GM21576 (cell line): ENCODE results near the gene PPP1R9A.

ENCODE experiments used
- ATAC-seq: cut with Tn5 transposase; IDR thresholded peaks from one replicate; pipeline ENCODE4 v1.9.1; 2021; ENCODE audit warnings: mild to moderate bottlenecking, moderate library complexity; ENCODE audit not compliant: unreplicated experiment

PPP1R9A gene

DNA sequence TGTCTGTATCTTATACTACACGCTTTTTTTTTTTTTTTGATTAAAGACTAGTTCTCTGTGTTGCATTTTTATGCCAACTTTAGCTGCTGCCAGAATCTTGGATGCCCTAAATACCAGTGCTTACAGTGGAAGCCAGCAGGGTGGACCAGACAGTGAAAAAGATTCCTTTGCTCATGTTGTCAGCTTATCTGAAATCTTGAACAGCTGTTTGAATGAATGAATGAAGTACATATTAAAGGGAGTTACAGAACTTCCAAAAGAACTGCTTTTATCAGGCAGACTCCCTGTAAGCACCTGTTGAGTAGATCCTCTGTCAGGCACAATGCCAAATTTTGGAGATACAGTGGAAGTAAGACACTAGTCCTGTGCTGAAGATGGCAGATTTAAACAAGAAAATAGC is 184.9 kb downstream of the PPP1R9A start:
- no peak for ATAC-seq

GRCh38 chr7:95095259-95095965 is 188.0 kb downstream of the PPP1R9A start:
- no peak for ATAC-seq

DNA sequence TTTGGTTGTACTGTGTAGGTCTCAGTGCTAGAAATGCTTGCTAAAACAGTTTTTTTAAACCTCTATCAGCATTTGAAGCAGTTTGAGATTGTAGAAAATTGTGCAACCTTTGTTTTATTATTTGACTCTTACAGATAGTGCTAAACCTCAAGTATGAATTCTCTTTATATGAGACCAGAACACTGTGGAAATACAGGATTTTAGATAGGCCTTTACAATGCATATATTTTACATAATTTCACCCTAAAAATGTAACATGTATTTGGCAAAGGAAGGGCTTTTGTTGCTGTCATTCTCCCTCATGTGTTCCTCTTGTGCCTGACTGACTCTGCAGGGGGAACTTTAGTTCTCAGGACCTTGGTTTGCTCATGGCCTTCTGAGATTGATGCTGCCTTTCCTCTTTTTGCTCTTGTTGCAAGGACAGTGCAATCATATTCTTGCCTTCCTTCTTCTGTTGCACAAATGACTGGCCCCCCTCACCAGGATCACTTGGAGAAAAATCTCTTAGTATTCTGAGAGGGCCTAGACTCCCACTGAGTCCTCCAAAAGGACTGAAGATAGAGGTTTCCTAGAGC is 188.7 kb downstream of the PPP1R9A start:
- no peak for ATAC-seq

DNA sequence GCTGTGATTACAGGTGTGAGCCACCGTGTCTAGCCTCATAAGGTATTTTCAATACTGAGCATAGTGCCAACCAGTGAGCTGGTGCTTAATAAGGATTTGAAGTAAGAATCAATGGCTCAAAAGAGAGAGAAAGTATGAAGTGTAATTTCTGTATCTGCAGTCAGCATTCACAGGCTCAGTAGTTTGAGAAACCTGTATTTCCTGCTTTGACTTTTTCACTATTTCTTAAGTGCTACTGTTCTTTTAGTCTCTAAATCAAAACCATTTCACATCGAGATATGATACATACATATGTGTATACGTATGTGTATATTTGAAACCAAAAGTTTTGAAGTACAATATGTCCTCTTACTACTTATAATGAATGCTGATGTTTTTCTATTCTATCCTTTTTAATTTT is 189.9 kb downstream of the PPP1R9A start:
- no peak for ATAC-seq

DNA sequence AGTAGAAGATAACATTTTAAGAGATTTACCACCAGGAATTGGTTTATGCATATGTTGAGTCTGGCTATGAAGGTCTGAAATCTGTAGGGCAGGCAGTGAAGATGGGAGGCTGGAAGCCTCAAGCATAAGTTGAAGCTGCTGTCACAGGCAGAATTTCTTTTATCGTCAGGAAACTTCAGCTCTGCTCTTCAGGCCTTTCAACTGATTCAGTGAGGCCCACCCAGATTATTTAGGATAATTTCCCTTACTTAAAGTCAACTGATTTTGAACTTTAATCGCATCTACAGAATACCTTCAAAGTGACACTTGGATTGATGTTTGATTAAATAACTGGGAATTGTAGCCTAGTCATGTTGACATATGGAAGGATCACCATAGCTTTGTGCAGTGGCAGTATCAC is 190.5 kb downstream of the PPP1R9A start:
- ATAC-seq = no peak

DNA sequence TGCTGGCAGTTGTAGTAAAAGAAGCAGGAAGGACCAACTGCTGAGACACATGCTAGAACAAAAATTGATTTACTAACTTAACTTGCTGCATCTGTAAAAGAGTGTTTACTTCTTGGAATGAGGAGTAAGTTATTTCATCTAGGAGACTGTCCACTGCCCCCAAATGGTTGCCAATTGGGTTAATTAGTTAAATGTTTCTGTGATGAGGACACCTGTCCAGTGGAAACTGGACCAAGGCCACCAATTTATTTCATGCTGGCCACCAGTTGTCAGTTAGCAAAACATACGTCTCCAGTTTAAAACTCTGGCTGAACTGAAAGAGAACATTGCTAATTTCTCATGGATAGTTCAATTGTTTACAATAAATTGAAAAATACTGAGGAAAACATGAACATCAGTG is 191.7 kb downstream of the PPP1R9A start:
- ATAC-seq = no peak

- ATAC-seq = no peak
These were observed 194.0 kb downstream of the PPP1R9A start for GRCh38 chr7:95101422-95101821.

- no peak for ATAC-seq
These were observed 195.3 kb downstream of the PPP1R9A start for GRCh38 chr7:95102662-95103061.

GRCh38 chr7:95104739-95105138 is 197.3 kb downstream of the PPP1R9A start:
- ATAC-seq = no peak

GRCh38 chr7:95105627-95106026 is 198.2 kb downstream of the PPP1R9A start:
- no peak for ATAC-seq

GRCh38 chr7:95106401-95106800 is 199.0 kb downstream of the PPP1R9A start:
- ATAC-seq = no peak

DNA sequence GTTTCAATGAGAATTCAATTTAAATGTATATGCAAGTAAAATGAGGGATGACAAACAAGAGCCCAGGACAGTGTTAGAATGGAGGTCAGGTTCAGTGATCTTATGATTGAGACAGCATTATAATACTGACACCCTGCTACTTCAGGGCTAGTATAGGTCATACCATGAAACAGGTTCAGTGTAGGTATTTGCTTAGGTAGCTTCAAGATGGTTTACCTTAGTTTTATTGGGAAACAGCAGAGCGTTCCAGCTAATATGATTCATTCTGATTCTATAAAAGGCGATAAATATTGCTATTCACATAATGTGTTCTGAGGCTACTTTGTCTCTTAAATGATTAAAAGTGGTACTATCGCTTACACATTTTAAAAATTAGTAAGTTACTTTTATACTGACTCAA is 203.3 kb downstream of the PPP1R9A start:
- ATAC-seq = no peak

DNA sequence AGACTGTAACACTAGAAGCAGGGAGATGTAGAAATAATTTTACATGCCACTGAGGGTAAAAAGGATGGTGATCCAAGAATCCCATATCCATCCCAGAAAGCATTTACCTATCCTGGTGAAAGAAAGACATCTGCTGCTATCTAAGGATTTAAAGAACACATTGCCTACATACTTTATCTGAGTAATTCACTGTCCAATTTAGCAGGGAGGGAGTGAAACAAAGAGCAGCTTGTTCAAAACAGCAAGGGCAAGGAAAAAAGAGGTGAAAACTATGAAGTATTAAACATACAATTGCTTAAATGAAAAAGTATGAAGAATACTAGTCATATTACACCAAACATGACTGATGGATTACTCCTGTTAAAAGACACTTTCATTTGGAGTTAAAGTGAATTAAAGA is 206.2 kb downstream of the PPP1R9A start:
- no peak for ATAC-seq

- no peak for ATAC-seq
These were observed 218.8 kb downstream of the PPP1R9A start for GRCh38 chr7:95126053-95126709.

GRCh38 chr7:95132500-95132899 is 225.1 kb downstream of the PPP1R9A start:
- no peak for ATAC-seq

- ATAC-seq = no peak
These were observed 232.5 kb downstream of the PPP1R9A start for GRCh38 chr7:95139922-95140321.

DNA sequence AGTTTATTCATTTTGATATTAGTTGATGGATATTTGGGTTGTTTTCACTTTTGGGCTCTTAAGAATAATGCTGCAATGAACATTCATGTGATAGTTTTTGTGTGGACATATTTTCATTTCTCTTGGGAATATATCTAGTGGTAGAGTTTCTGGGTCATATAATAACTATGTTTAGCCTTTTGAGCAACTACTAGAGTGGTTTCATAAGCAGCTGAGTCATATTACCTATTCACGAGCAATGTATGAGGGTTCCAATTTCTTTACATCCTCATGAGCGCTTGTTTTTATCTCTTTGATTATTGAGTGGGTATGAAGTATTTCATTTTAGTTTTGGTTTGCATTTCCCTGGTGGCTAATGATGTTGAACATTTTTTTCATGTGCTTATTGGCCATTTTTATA is 234.4 kb downstream of the PPP1R9A start:
- ATAC-seq = no peak

DNA sequence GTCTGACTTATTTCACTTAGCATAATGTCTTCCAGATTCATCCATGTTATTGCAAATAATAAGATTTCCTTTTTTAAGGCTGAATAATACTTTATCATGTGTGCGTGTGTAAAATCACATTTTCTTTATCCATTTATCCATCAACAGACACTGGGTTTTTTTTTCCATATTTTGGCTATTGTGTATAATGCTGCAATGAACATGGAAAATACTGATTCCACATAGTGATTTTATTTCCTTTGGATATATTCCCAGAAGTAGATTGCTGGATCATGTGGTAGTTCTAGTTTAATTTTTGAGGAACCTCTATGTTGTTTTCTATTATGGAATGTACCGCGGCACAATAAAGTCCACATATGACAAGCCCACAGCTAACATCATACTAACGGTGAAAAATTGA is 236.9 kb downstream of the PPP1R9A start:
- no peak for ATAC-seq

DNA sequence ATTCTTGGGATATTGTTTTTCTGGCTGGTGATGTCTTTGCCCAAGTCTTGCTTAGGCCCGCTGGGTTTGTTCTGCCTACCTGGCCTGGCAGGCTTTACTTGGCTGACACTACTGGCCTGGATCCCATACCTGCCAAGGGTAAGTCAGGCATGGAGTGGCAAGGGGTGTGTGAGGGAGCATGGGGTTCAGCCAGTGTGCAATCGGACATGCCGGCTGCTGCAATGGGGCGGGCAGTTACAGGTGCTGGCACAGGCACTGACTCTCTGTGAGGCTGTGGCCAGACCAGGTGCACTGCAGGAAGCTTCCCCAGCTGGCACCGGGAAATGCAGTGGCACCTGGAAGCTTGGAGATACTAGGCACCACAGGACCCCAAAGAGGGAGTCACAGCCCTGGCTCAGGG is 248.6 kb downstream of the PPP1R9A start:
- no peak for ATAC-seq

GRCh38 chr7:95157381-95157780 is 250.0 kb downstream of the PPP1R9A start:
- no peak for ATAC-seq

GRCh38 chr7:95169678-95170077 is 262.3 kb downstream of the PPP1R9A start:
- no peak for ATAC-seq

DNA sequence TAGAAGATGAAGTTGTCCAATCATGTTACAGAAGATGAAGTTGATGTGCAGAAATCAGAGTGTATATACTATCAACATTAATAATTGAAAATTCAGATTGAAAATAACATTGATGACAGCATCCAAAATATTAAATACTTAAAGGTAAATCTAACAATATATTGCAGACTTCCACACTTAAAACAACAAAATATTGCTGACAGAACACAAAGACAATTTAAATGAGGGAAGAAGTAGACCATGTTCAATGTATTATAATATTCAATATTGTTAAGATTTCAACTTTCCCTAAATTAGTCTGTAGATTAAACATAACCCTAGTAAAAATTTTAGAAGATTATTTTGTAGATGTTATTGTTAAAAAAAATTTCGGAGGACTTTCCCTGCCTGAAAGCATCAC is 265.0 kb downstream of the PPP1R9A start:
- ATAC-seq = no peak
